PC-9 (cell line): ENCODE results near the gene AMOTL1.

Experiments
- EZH2 ChIP-seq: fragments of 200-600 bp; sonication (generic); IDR thresholded peaks from 2 replicates; pipeline ENCODE4 v1.8.0; 2017; ENCODE audit warnings: antibody characterized with exemption, low read depth
- TF ChIP-seq, protein P1 (sequence below): fragments of 200-600 bp; sonication (generic); conservative IDR thresholded peaks from 2 replicates; pipeline ENCODE4 v1.6.1; 2017; ENCODE audit warnings: mixed run types, antibody characterized with exemption, mild to moderate bottlenecking, moderate library complexity

DNA sequence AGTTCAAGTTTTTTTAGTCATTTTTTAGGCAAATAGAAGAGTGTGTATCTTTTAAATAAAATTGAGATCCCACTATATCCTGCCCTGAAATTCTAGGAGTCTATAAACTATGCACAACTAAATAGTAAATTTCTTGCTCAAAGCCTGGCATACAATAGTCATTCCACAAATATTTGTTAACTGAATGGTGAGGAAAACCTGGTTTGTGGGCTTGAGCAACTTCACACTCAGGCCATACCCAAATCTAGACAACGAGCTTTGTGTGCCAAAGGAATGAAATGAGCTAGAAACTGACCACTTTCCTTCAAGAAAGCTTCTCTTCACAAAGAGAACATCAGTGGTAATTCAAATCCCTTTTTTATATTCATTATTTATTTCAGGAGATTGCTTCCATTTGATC is 39.6 kb upstream of the AMOTL1 start:
- TF ChIP-seq EZH2, result no peak
- TF ChIP-seq, protein P1, sequence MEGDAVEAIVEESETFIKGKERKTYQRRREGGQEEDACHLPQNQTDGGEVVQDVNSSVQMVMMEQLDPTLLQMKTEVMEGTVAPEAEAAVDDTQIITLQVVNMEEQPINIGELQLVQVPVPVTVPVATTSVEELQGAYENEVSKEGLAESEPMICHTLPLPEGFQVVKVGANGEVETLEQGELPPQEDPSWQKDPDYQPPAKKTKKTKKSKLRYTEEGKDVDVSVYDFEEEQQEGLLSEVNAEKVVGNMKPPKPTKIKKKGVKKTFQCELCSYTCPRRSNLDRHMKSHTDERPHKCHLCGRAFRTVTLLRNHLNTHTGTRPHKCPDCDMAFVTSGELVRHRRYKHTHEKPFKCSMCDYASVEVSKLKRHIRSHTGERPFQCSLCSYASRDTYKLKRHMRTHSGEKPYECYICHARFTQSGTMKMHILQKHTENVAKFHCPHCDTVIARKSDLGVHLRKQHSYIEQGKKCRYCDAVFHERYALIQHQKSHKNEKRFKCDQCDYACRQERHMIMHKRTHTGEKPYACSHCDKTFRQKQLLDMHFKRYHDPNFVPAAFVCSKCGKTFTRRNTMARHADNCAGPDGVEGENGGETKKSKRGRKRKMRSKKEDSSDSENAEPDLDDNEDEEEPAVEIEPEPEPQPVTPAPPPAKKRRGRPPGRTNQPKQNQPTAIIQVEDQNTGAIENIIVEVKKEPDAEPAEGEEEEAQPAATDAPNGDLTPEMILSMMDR, result no peak
